Loucy (cell line): ENCODE measurements around the gene POU2F1.
A peak's percentile ranks its signal among the peaks of the same experiment; 100 is the strongest.

Experiments used
- H2AFZ ChIP-seq: fragments of 200-600 bp; sonication (generic); 2 replicates; pipeline ENCODE4 v1.6.0; 2016; ENCODE audit warnings: antibody characterized with exemption, mild to moderate bottlenecking, low read length, moderate library complexity
- H3F3A ChIP-seq: fragments of 200-600 bp; 2 replicates; pipeline ENCODE4 v1.6.0; 2016; ENCODE audit warnings: antibody characterized with exemption, low read depth, mild to moderate bottlenecking
- H3K27me3 ChIP-seq: fragments of 200-600 bp; sonication (generic); 2 replicates; pipeline ENCODE4 v1.6.1; 2014; ENCODE audit warnings: low read length, mild to moderate bottlenecking; ENCODE audit not compliant: insufficient read depth, poor library complexity, severe bottlenecking
- H3K36me3 ChIP-seq: fragments of 200-600 bp; sonication (generic); 2 replicates; pipeline ENCODE4 v1.6.1; 2016; ENCODE audit warnings: low read length; ENCODE audit not compliant: insufficient read depth
- H3K4me1 ChIP-seq: fragments of 200-600 bp; sonication (generic); 2 replicates; pipeline ENCODE4 v1.5.1; 2014; ENCODE audit warnings: low read length, mild to moderate bottlenecking; ENCODE audit not compliant: insufficient read depth, poor library complexity, severe bottlenecking
- H3K4me2 ChIP-seq: fragments of 200-600 bp; sonication (generic); 2 replicates; pipeline ENCODE4 v1.6.0; 2014; ENCODE audit warnings: antibody characterized with exemption, low read length, low read depth, mild to moderate bottlenecking; ENCODE audit not compliant: poor library complexity, severe bottlenecking
- H3K4me3 ChIP-seq: fragments of 200-600 bp; sonication (generic); 2 replicates; pipeline ENCODE4 v1.5.1; 2014; ENCODE audit warnings: low read length, mild to moderate bottlenecking, mixed read lengths; ENCODE audit not compliant: poor library complexity, severe bottlenecking
- H3K79me2 ChIP-seq: fragments of 200-600 bp; sonication (generic); 2 replicates; pipeline ENCODE4 v1.6.1; 2014; ENCODE audit warnings: low read length; ENCODE audit not compliant: insufficient read depth
- H3K9ac ChIP-seq: fragments of 200-600 bp; sonication (generic); 2 replicates; pipeline ENCODE4 v1.6.0; 2014; ENCODE audit warnings: mild to moderate bottlenecking, low read depth, low read length, moderate library complexity; ENCODE audit not compliant: poor library complexity, severe bottlenecking
- H3K9me2 ChIP-seq: fragments of 200-600 bp; sonication (generic); replicated peaks from 2 replicates; pipeline ENCODE4 v1.6.1; 2016; ENCODE audit warnings: low read depth, low read length, mixed read lengths
- H3K9me3 ChIP-seq: fragments of 200-600 bp; sonication (generic); 2 replicates; pipeline ENCODE4 v1.6.1; 2014; ENCODE audit warnings: mild to moderate bottlenecking, antibody characterized with exemption, low read length, low read depth; ENCODE audit not compliant: insufficient read depth
- H4K20me1 ChIP-seq: fragments of 200-600 bp; sonication (generic); 2 replicates; pipeline ENCODE4 v1.6.0; 2014; ENCODE audit warnings: antibody characterized with exemption, low read length, mild to moderate bottlenecking; ENCODE audit not compliant: insufficient read depth, poor library complexity, severe bottlenecking
- CTCF ChIP-seq: fragments of 200-600 bp; sonication (generic); conservative IDR thresholded peaks from 2 replicates; pipeline ENCODE4 v1.5.1; 2014; ENCODE audit warnings: mild to moderate bottlenecking, antibody characterized with exemption, low read length
- EZH2phosphoT487 ChIP-seq: fragments of 200-600 bp; IDR thresholded peaks from 2 replicates; pipeline ENCODE4 v1.6.1; 2018; ENCODE audit warnings: antibody characterized with exemption, mild to moderate bottlenecking, moderate library complexity, borderline replicate concordance

Gene POU2F1

GRCh38 chr1:167258858-167259257 is 38.2 kb downstream of the POU2F1 start:
- Histone ChIP-seq H4K20me1 (peaks cover 53% of the 10 kb centered on the region), H3K9me3 (no peaks in the 10 kb centered on the region), H3F3A (no peaks in the 10 kb centered on the region), H3K9me2 (no peaks in the 10 kb centered on the region), H3K4me3 (no peak overlapping the region), H3K4me2 (no peak overlapping the region), H2AFZ (no peak overlapping the region), H3K36me3 (no peaks in the 10 kb centered on the region), H3K9ac (no peak overlapping the region), H3K79me2 (peaks cover 100% of the 10 kb centered on the region), H3K27me3 (no peaks in the 10 kb centered on the region), H3K4me1 (peaks cover 29% of the 10 kb centered on the region)
- TF ChIP-seq CTCF (no peak), EZH2phosphoT487 (no peak)

GRCh38 chr1:167262836-167263235 is 42.1 kb downstream of the POU2F1 start:
- peaks cover 100% of the 10 kb centered on the region for H3K79me2 ChIP-seq
- no peak overlapping the region for H3K4me2 ChIP-seq
- H3K27me3 ChIP-seq: no peaks in the 10 kb centered on the region
- TF ChIP-seq EZH2phosphoT487: no peak
- H3K4me3 ChIP-seq: no peak overlapping the region
- H2AFZ ChIP-seq: no peak overlapping the region
- H3K9ac ChIP-seq: no peak overlapping the region
- no peaks in the 10 kb centered on the region for H3K9me2 ChIP-seq
- H3K36me3 ChIP-seq: no peaks in the 10 kb centered on the region
- peaks cover 60% of the 10 kb centered on the region for H4K20me1 ChIP-seq
- H3K4me1 ChIP-seq: peaks cover 44% of the 10 kb centered on the region
- no peaks in the 10 kb centered on the region for H3F3A ChIP-seq
- no peaks in the 10 kb centered on the region for H3K9me3 ChIP-seq

GRCh38 chr1:167263344-167263743 is 42.7 kb downstream of the POU2F1 start:
- H3K4me2 ChIP-seq: peak overlapping the region; percentile 46

More at GRCh38 chr1:167263344-167263743, 42.7 kb downstream of the POU2F1 start:
- TF ChIP-seq EZH2phosphoT487 (no peak), CTCF (no peak)
- no peaks in the 10 kb centered on the region for H3K9me3 ChIP-seq
- peaks cover 65% of the 10 kb centered on the region for H4K20me1 ChIP-seq
- peaks cover 100% of the 10 kb centered on the region for H3K79me2 ChIP-seq
- peaks cover 44% of the 10 kb centered on the region for H3K4me1 ChIP-seq
- no peaks in the 10 kb centered on the region for H3K9me2 ChIP-seq
- peak overlapping the region; percentile 14 for H3K9ac ChIP-seq
- peaks cover under 1% of the 10 kb centered on the region; the same call in 1 of the 2 replicates for H3K36me3 ChIP-seq
- no peak overlapping the region for H3K4me3 ChIP-seq
- no peaks in the 10 kb centered on the region for H3F3A ChIP-seq
- no peak overlapping the region for H2AFZ ChIP-seq
- no peaks in the 10 kb centered on the region for H3K27me3 ChIP-seq
